Thyroid gland (tissue), 4 donors: ENCODE results near the gene RHBDF2.

ENCODE experiments used
- POLR2A ChIP-seq, 2 donors: fragments of 450-650 bp; IDR thresholded peaks; one replicate each; pipeline ENCODE4 v1.6.1; 2017; ENCODE audit warnings: antibody characterized with exemption in 2 of 2, mild to moderate bottlenecking in 2 of 2, moderate library complexity in 1 of 2
- TF ChIP-seq, protein P1 (sequence below), 6 experiments: fragments of 200-600 bp in 3 of 6; fragments of 450-650 bp in 3 of 6; sonication (generic) in 3 of 6; IDR thresholded peaks; one replicate each; pipeline ENCODE4 v1.5.1; 2016 to 2019; ENCODE audit warnings: antibody characterized with exemption in 6 of 6, mild to moderate bottlenecking in 2 of 6, inconsistent platforms in 1 of 6, moderate library complexity in 1 of 6

DNA sequence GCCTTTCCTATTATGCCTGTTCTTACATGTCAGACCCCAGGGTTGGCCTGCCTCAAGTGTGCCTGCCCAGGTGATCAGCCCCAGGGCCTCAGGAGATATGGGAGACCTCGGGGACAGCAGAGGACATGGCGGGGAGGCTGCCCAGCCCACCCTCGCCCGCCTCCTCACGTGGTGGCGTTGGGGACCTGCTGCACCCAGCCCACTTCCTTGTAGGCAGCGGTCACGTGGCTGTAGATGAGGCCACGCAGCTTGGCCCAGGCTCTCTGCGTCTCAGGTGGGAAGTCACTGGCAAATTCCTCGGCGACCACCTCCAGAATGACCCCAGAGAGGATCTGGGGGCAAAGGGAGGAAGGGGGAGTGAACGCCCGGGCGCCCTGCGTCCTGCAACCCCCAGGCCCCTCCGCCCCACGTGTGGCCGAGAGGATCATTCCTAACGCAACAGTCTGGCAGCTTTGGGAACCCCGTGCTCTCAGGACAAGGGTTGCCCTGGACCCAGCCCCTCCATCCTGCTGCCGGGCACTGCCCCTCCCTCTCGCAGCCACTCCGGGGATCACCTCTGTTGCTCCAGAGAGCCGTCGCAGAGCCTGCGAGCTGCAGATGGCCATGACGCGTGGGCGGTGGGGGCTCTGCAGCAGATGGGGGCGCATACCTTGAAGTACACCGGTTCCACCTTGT is 29.7 kb upstream of the RHBDF2 start:
- TF ChIP-seq, protein P1, sequence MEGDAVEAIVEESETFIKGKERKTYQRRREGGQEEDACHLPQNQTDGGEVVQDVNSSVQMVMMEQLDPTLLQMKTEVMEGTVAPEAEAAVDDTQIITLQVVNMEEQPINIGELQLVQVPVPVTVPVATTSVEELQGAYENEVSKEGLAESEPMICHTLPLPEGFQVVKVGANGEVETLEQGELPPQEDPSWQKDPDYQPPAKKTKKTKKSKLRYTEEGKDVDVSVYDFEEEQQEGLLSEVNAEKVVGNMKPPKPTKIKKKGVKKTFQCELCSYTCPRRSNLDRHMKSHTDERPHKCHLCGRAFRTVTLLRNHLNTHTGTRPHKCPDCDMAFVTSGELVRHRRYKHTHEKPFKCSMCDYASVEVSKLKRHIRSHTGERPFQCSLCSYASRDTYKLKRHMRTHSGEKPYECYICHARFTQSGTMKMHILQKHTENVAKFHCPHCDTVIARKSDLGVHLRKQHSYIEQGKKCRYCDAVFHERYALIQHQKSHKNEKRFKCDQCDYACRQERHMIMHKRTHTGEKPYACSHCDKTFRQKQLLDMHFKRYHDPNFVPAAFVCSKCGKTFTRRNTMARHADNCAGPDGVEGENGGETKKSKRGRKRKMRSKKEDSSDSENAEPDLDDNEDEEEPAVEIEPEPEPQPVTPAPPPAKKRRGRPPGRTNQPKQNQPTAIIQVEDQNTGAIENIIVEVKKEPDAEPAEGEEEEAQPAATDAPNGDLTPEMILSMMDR (IDR thresholded peaks at IDR 0.05) = no peak
- TF ChIP-seq POLR2A (IDR thresholded peaks at IDR 0.05) = no peak
